Measurements from ENCODE around the gene ARL13B. TPM values are rescaled to one million over a fixed set of nuclear protein-coding genes. Genes with fewer than 3 reads are reported as not detected.
"Not testable (repeated sequence)": the region's sequence is repeated elsewhere in the genome, so short reads cannot be mapped to it uniquely, and the experiment has no call there.

The ARL13B gene
- total RNA-seq, 2 experiments from 2014 or later: 8.7 to 11.2 TPM

DNA sequence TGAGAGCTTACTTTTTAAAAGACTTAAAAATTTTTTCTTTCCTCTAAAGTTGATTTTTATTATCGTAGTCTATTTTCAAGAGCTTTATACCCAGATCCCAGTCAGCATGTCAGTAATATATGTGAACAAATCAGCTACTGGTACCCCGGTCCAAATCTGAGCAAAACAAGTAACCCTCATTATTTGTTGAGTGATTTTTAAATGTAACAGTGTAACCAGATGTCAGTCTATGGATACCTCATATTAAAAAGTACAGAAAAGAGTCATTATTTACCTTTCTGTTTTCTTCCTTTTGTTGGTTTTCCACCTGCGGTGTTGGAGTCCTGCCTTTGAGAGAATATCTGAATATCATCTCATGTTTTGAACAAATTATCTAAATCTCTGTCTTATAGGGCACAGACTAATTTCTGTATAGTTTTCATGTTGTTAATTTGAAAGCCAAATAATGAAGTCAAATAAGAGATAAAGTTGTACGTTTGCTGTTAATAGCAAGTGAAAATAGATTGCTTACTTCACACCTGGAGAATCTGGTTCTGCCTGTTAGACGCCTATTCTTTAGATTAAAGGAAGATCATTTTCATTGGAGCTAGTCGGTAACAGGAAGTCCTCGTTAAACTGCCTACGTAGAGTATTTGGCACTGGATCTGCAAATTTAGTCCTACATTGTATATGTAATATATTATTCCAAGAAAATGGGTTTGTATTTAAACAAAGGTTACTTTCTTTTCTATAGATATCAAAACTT, 48.3 kb downstream of the ARL13B start, which contains the start of gene STX19:
Gene STX19, minus strand, starts transcription at position 505 of the 745 bp plus-strand sequence. CDS start 13,328 bp downstream, outside the sequence.
- no peaks in the 10 kb centered on the region for H3K27me3 Mint-ChIP-seq
- intact Hi-C loops (cut with DNase I, micrococcal nuclease): no loop called here
- no peak within 1 kb of the TSS for H3K4me3 Mint-ChIP-seq
- CTCF ChIA-PET: interaction anchor here (1.4 kb wide), 2 partner anchors 8 to 9 kb away, joined by 3 to 4 read pairs; no protein-coding TSS in a partner anchor
- H3K9me3 Mint-ChIP-seq (ENCODE audit: low read depth): no peaks in the 10 kb centered on the region
- no peak within 1 kb of the TSS for H3K27ac Mint-ChIP-seq
- H3K36me3 Mint-ChIP-seq (ENCODE audit: low read depth): peaks cover 4% of the 10 kb centered on the region
- DNase-seq (no peak), ATAC-seq (no peak)
- no peaks in the 10 kb centered on the region for H3K4me1 Mint-ChIP-seq
- POLR2A ChIA-PET: no interaction called here

DNA sequence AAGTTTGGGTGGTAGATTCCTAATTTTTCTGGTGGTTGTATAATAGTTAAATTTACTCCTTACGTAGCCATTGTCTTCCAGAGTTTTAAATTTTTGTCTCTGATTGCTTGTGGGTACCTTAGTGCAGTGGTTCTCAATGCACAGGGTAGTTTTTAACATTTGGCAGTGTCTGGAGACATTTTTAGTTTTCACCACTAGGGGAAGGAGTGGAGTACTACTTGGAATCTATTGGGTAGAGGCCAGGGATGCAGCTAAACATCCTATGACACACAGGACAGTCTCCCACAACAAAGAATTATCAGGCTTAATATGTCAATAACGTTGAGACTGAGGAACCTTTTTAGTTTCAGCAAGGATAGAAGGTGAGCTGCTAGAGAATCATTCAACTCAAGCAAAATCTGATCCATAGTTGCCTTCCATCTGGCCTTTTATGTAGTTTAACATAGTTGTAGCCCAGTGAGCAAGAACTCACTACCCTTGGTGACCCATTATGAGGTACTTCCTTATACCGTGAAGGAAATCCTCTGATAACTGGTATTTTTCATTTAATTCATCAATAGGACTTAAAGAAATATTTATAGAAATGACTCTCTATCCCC, 57.1 kb downstream of the ARL13B start:
- H3K9me3 Mint-ChIP-seq (ENCODE audit: low read depth): no peaks in the 10 kb centered on the region
- H3K4me1 Mint-ChIP-seq: no peaks in the 10 kb centered on the region
- no peaks in the 10 kb centered on the region for H3K27me3 Mint-ChIP-seq
- POLR2A ChIA-PET: no interaction called here
- ATAC-seq (peak; percentile 49), DNase-seq (no peak)
- intact Hi-C loops (cut with DNase I, micrococcal nuclease): no loop called here
- CTCF ChIA-PET: interaction anchor here (0.7 to 1.9 kb wide), 9 partner anchors 9 to 26 kb away, joined by 3 to 7 read pairs (median 4); partner anchors contain the start of genes DHFR2, NSUN3 and STX19
- no peak overlapping the region for H3K4me3 Mint-ChIP-seq
- no peak overlapping the region for H3K27ac Mint-ChIP-seq
- H3K36me3 Mint-ChIP-seq (ENCODE audit: low read depth): peaks cover 5% of the 10 kb centered on the region

DNA sequence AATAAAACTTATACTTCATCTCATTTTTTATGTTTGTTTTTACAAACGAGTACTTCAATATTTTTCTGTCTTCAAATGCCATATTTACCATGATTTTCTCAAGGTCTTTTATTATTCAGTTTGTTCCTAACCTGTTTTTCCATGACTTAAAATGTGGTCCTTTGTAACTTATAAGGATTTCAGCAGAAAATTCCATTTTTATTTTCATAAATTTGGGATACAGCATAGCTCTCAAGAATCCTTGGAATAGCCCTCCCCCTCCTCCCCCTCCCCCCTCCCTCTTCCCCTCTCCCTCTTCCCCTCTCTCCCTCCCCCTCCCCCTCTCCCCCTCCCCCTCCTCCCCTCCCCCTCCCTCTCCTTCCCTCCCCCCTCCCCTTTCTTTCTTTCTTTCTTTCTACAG, 63.3 kb downstream of the ARL13B start:
- H3K27me3 Mint-ChIP-seq: no peaks in the 10 kb centered on the region
- ATAC-seq (no peak), DNase-seq (no peak)
- POLR2A ChIA-PET: no interaction called here
- H3K36me3 Mint-ChIP-seq (ENCODE audit: low read depth): peaks cover 16% of the 10 kb centered on the region
- no peak overlapping the region for H3K4me3 Mint-ChIP-seq
- H3K4me1 Mint-ChIP-seq: peaks cover 2% of the 10 kb centered on the region
- intact Hi-C loops (cut with DNase I, micrococcal nuclease): loop anchor here in 1 of 2 experiments (2.0 kb wide), 1 partner anchor 32 kb away; no protein-coding TSS in a partner anchor
- CTCF ChIA-PET: no interaction called here
- no peak overlapping the region for H3K27ac Mint-ChIP-seq
- H3K9me3 Mint-ChIP-seq (ENCODE audit: low read depth): no peaks in the 10 kb centered on the region

DNA sequence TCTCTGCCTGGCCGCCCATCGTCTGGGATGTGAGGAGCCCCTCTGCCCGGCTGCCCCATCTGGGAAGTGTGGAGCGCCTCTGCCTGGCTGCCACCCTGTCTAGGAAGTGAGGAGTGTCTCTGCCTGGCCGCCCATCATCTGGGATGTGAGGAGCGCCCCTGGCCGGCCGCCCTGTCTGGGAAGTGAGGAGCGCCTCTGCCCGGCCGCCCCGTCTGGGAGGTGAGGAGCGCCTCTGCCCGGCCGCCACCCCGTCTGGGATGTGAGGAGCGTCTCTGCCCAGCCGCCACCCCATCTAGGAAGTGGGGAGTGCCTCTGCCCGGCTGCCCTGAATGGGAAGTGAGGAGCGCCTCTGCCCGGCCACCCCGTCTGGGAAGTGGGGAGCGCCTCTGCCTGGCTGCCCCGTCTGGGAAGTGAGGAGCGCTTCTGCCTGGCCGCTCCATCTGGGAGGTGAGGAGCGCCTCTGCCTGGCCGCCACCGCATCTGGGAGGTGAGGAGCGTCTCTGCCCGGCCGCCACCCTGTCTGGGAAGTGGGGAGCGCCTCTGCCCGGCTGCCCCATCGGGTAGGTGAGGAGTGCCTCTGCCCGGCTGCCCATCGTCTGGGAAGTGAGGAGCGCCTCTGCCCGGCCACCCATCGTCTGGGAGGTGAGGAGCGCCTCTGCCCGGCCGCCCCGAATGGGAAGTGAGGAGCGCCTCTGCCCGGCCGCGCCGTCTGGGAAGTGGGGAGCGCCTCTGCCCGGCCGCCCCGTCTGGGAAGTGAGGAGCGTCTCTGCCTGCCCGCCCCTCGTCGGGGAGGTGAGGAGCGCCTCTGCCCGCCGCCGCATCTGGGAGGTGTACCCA, 64.4 kb downstream of the ARL13B start:
- H3K27me3 Mint-ChIP-seq; H3K9me3 Mint-ChIP-seq (ENCODE audit: low read depth); H3K27ac Mint-ChIP-seq; H3K4me1 Mint-ChIP-seq; H3K4me3 Mint-ChIP-seq; ATAC-seq; CTCF ChIA-PET; DNase-seq; intact Hi-C loops (cut with DNase I, micrococcal nuclease); POLR2A ChIA-PET: not testable (repeated sequence)
- H3K36me3 Mint-ChIP-seq (ENCODE audit: low read depth): peaks cover 17% of the 10 kb centered on the region

DNA sequence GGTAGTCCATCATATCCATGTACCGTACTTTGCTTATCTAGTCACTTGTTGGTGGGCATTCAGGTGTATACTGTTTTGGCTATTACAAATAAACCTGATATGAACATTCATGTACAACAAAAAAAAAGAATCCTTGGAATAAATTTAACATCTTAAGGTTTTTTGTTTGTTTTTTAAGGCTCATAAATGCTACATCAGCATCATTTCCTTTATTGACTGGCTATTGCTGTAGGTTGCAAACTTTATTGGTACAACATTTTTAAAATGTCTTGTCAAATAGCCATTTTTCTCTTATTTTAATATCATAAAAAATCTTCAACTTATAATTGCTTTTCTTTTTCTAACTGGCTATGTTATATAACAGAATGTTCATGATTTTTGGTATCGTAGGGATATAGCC, 66.6 kb downstream of the ARL13B start:
- Mint-ChIP-seq H3K27ac (no peak overlapping the region), H3K4me3 (no peak overlapping the region), H3K27me3 (no peaks in the 10 kb centered on the region)

DNA sequence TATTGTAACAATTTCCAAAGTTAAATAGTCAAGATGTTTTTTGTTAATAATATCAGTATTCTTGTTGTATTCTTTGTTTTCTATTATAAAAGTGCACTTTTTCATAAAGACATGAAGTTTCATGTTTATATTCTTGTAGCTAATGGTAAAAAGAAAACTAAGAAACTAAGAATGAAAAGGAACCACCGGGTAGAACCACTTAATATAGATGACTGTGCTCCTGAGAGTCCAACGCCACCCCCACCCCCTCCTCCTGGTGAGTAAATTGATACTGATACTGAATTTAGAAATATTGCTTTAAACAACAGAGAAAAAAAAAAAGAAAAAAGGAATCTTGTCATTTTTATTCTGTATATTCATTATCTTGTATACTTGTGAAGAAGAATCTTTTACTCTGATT, 69.3 kb downstream of the ARL13B start:
- ATAC-seq (no peak), DNase-seq (peak; percentile 20)
- H3K27me3 Mint-ChIP-seq: no peaks in the 10 kb centered on the region
- POLR2A ChIA-PET: no interaction called here
- no peaks in the 10 kb centered on the region for H3K9me3 Mint-ChIP-seq (ENCODE audit: low read depth)
- H3K27ac Mint-ChIP-seq: no peak overlapping the region
- CTCF ChIA-PET: no interaction called here
- intact Hi-C loops (cut with DNase I, micrococcal nuclease): no loop called here
- H3K4me3 Mint-ChIP-seq: no peak overlapping the region
- no peaks in the 10 kb centered on the region for H3K4me1 Mint-ChIP-seq
- peaks cover 9% of the 10 kb centered on the region for H3K36me3 Mint-ChIP-seq (ENCODE audit: low read depth)

More for the DNA sequence above, 66.6 kb downstream of the ARL13B start:
- ATAC-seq (no peak), DNase-seq (no peak)
- CTCF ChIA-PET: no interaction called here
- POLR2A ChIA-PET: no interaction called here
- Mint-ChIP-seq H3K36me3 (ENCODE audit: low read depth) (peaks cover 18% of the 10 kb centered on the region), H3K9me3 (ENCODE audit: low read depth) (no peaks in the 10 kb centered on the region), H3K4me1 (peaks cover 2% of the 10 kb centered on the region)
- intact Hi-C loops (cut with DNase I, micrococcal nuclease): no loop called here

DNA sequence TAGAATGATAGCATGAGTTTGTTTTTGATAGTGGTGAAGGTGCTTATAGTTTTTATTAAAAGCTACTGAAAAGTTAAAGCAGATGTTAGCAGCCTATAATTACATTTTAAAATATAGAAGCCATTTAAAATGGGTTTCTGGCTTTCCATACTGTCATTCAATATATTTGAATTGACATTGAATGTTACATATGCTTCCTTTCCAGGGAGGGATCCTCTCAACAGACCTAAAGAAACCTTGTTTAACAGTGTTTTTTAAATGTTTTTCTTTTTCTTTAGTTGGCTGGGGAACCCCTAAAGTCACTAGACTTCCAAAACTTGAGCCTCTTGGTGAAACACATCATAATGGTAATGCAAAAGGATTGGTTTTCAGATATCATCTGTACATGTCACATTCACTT, 70.6 kb downstream of the ARL13B start:
- peaks cover 2% of the 10 kb centered on the region for H3K36me3 Mint-ChIP-seq (ENCODE audit: low read depth)
- ChIA-PET CTCF (interaction anchor here (1.0 to 1.6 kb wide), 4 partner anchors 11 to 19 kb away, joined by 3 to 8 read pairs (median 3); no protein-coding TSS in a partner anchor), POLR2A (no interaction called here)
- no peaks in the 10 kb centered on the region for H3K4me1 Mint-ChIP-seq
- DNase-seq (no peak), ATAC-seq (no peak)
- H3K4me3 Mint-ChIP-seq: no peak overlapping the region
- H3K27me3 Mint-ChIP-seq: no peaks in the 10 kb centered on the region
- H3K27ac Mint-ChIP-seq: no peak overlapping the region
- H3K9me3 Mint-ChIP-seq (ENCODE audit: low read depth): no peaks in the 10 kb centered on the region
- intact Hi-C loops (cut with DNase I, micrococcal nuclease): no loop called here

DNA sequence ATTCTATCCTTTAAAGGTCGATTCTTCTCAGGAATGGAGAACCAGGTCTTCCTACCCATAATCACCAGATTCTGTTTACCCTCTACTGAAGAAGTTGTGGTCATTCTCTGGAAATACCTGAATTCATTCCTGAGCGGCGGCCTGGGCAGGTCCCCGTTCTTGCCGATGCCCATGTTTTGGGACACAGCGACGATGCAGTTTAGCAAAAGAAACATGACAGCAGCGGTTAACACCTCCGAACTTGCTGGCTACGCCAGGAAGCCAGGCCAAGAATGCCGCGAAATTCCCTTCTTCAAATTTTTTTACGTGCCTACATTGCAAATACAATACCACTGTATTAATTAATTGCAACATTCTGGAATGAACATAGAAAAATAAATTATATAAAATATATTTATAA, 81.3 kb downstream of the ARL13B start:
- Mint-ChIP-seq H3K36me3 (ENCODE audit: low read depth) (peaks cover 50% of the 10 kb centered on the region), H3K4me3 (no peak overlapping the region), H3K9me3 (ENCODE audit: low read depth) (no peaks in the 10 kb centered on the region), H3K27me3 (no peaks in the 10 kb centered on the region), H3K4me1 (peaks cover 35% of the 10 kb centered on the region), H3K27ac (no peak overlapping the region)
- POLR2A ChIA-PET: no interaction called here
- CTCF ChIA-PET: interaction anchor here (1.1 to 1.9 kb wide), 2 partner anchors 9 to 11 kb away, joined by 3 to 7 read pairs; no protein-coding TSS in a partner anchor
- ATAC-seq (no peak), DNase-seq (no peak)
- intact Hi-C loops (cut with DNase I, micrococcal nuclease): loop anchor here in 1 of 2 experiments (2.0 kb wide), 1 partner anchor 20 kb away; no protein-coding TSS in a partner anchor

DNA sequence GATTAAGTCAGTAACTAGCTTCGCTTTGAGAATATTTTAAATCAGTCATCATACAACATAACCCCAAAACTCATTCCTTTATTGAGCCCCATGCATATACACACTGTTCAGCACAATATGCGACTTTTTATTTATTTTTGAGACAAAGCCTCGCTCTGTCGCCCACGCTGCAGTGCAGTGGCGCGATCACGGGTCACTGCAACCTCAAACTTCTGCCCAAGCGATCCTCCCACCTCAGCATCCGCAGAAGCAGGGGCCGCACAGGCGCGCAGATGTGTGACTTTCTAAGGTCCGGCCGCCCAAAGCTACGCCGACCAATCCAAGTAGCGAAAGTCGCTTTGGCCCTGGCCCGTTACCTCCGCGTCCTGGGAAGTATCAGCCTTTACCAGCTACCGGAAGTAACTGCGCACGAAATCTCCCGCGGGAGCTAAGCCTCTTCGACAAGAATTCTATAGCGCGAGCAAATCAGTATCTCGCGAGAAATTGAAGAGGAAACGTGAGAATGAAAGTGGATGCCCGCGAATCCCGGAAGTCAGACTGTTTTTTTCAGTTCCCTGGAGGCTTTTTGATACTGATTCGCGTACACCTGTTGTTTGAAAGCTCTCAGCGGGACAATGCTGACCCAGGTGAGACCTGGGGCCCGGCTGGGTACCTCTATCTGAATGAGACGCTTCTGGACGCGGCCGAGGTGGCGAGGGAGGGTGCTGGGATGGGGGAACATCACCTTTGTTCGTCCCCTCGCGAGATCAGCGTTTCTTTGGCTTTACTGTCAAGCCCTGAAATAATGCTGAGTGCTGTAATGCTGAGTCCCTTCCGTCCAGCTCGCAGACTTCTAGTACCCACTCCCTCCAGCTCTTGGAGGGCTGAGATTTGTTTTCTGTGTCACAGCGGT, 82.8 kb downstream of the ARL13B start, which contains the start of the genes DHFR2 and NSUN3:
Gene DHFR2, minus strand, starts transcription at position 404 of the 892 bp plus-strand sequence. CDS start 1,405 bp downstream, outside the sequence.
Gene NSUN3, plus strand, starts transcription at position 549 of the 892 bp plus-strand sequence. Its CDS starts 66 bp downstream, at position 615.
- ATAC-seq: peak; percentile 87
- Mint-ChIP-seq H3K4me1 (peaks cover 43% of the 10 kb centered on the region), H3K27ac (peak within 1 kb of the TSS; percentile 99), H3K27me3 (no peaks in the 10 kb centered on the region), H3K9me3 (ENCODE audit: low read depth) (no peaks in the 10 kb centered on the region), H3K4me3 (peak within 1 kb of the TSS; percentile 92), H3K36me3 (ENCODE audit: low read depth) (peaks cover 60% of the 10 kb centered on the region)
- CTCF ChIA-PET: interaction anchor here (0.6 to 2.3 kb wide), 11 partner anchors 9 to 89 kb away, joined by 3 to 8 read pairs (median 4); partner anchors contain the start of gene PROS1
- intact Hi-C loops (cut with DNase I, micrococcal nuclease): loop anchor here (1.0 kb wide), 3 partner anchors 51 to 82 kb away; partner anchors contain the start of gene ARL13B (in 1 of the 2)
- POLR2A ChIA-PET: interaction anchor here (1.0 to 1.7 kb wide), 2 partner anchors 58 to 83 kb away, joined by 5 read pairs; partner anchors contain the start of gene ARL13B
- peak; percentile 88 for DNase-seq

DNA sequence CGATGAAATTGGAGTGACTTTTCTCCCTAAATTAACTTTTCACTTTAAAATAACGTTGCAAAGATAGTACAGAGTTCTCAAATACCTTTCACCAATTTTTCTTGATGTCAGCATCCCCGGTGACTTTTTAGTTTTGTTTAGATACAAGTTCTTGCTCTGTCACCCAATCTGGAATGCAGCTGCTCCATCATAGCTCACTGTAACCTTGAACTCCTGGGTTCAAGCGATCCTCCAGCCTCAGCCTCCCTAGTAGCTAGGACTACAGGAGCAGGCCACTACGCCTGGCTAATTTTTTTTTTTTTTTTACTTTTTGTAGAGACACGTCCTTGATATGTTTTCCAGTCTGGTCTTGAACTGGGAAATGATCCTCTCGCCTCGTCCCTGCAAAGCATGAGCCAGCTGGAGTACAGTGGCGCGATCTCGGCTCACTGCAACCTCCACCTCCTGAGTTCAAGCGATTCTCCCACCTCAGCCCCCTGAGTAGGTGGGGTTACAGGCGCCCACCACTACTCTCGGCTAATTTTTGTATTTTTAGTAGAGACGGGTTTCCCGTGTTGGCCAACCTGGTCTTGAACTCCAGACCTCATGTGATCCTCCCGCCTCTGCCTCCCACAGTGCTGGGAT, 83.7 kb downstream of the ARL13B start:
- peaks cover 61% of the 10 kb centered on the region for H3K36me3 Mint-ChIP-seq (ENCODE audit: low read depth)
- no peaks in the 10 kb centered on the region for H3K27me3 Mint-ChIP-seq
- H3K4me1 Mint-ChIP-seq: peaks cover 44% of the 10 kb centered on the region
- no peaks in the 10 kb centered on the region for H3K9me3 Mint-ChIP-seq (ENCODE audit: low read depth)
- ChIA-PET POLR2A (interaction anchor here (1.7 kb wide), 1 partner anchor 84 kb away, joined by 5 read pairs; the partner anchor contains the start of gene ARL13B), CTCF (interaction anchor here (0.6 to 2.3 kb wide), 6 partner anchors 26 to 90 kb away, joined by 3 to 7 read pairs (median 4); partner anchors contain the start of gene PROS1)
- intact Hi-C loops (cut with DNase I, micrococcal nuclease): loop anchor here (1.0 kb wide), 2 partner anchors 59 to 83 kb away; partner anchors contain the start of gene ARL13B (in 1 of the 2)
- DNase-seq (no peak), ATAC-seq (no peak)
- H3K27ac Mint-ChIP-seq: peak overlapping the region; percentile 99
- peak overlapping the region; percentile 92 for H3K4me3 Mint-ChIP-seq

Measured in activated CD4-positive, alpha-beta T cell treated with anti-CD3 and anti-CD28 coated beads for 36 hours (primary cell).